CD4-positive, alpha-beta T cell treated with Interleukin-10 for 1 hour (primary cell): ENCODE results near the gene ADARB1.
A peak's percentile ranks its signal among the peaks of the same experiment; 100 is the strongest.

Source experiments
- DNase-seq: peaks from one replicate; pipeline ENCODE4 v3.0.0-alpha.2; 2020

ADARB1 gene

DNA sequence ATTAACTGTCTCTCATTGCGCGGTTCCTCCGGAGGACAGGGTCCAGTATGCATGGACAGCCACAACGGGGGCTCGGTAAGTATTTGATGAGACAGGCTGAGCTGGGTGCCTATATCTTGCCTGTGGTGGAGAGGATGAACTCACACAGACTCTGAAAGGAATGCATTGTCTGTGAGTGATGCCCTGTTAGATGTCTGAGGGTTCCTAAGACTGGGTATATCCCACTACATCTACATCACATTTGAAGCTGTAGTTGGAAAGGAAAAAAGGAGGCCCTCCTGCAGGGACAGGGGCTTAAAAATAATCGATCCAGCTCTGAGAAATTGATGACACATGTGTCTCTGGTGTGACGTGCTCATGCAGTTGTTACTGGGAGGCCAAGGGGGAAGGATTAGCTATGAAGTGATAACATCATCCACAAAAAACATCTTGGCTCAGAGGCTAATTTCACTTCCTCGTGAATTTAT is 1.9 kb downstream of the ADARB1 start:
- DNase-seq = no peak

DNA sequence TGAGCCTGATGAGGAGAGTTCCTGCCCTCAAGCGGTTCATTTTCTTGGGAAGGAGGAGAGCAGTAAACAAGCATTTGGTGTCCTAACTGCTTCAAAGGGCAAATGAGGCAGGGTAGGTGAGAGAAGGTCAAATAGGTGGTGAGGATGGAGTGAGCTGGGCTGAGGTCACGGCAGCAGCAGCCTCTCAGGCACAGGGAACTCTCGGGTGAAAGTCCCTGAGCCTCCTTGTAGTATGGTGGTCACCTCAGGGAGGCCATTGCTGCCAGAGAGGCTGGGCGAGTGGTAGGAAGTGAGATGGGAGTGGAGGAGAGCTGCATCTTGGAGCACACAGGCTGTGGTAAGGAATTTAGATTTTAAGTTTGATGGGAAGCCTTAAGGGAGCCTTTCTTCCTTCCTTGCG is 4.0 kb downstream of the ADARB1 start:
- no peak for DNase-seq

DNA sequence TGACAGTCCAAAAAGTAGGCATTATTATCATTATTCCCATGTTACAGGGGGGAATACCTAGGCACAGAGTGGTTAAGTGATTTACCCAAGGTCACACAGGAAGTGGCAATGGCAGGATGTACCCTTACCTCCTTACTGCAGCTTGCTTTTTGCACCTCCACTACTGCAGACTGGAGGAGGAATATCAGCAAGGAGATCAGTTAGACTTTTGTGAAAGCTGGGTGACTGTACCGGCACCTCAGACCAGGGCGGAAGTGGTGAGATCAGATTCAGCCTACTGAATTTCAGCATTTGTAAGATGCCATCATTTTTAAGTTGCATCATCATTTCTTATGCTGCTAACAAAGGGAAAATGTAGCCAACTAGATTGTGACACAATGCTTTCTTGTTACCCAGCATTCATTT is 4.5 kb downstream of the ADARB1 start:
- peak; percentile 85 for DNase-seq

DNA sequence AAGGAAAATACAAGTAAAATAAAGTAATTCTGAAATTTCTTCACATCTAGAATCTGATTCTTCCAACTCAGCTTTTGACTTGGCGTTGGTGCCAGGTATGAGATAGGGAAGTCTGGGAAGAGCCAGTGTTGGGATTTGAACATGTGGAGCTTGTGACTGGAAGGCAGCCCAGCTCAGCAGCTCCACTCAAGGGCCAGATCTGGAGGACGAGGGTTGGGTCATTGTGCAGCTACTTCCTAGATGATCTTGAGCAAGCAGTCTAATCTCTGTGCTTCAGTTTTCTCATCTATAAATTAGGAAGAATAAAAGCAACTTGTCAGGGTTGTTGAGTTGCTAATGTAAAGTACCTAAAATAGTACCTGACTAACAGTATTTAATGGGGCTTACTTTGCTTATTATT is 5.0 kb downstream of the ADARB1 start:
- no peak for DNase-seq

DNA sequence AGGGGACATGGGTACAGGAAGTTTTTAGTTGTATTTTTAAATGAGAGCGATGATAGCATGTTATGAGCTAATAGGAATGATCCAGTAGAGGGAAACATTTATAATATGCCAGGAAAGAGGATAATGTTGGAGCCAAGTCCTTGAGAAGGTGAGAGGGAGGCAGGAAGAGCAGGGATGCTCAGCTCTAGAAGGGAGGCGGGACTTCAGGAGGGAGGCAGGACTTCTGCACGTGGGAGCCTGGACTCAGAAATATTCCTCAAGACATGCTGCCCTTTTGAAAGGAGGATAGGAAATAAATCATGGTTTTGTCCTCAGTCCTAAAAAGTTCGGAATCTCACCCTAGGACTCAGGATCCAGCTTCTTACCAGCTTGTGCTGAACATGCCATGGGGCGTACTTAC is 5.9 kb downstream of the ADARB1 start:
- DNase-seq = no peak

DNA sequence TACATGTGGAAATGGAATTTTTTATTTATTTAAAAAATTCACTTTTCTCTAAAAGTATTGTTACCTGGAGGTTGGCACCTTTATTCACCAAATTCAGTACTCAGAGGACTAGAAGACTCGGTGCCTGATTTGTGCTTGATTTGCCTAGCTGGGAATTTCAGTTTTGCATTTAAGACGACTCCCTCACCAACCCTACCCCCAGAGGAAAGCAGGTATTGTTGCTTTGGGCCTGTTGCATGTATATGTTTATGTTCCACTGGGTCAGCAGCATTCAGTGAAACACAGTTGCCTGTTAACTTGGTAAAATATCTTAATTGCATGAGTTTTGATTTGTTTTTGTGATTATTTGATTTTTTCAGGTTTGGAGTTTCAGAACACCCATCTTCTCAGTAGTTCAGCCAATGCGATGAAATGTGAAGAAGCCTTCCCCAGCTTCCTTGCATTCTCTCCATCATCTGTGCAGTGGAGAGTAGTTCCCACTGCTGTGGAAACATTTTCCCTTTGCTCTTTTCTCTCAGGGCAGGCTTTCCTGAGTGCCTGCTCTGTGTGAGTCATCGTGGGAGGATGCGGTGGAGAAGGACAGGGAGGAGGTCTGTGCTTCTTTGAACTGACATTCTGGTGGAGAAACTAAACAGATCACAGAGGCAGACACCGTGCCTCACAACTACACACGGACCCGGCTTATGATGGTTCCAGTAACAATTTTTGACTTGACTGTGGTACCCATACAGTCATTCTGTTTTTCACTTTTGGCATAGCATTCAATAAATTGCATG is 6.4 kb downstream of the ADARB1 start:
- peak; percentile 39 for DNase-seq

DNA sequence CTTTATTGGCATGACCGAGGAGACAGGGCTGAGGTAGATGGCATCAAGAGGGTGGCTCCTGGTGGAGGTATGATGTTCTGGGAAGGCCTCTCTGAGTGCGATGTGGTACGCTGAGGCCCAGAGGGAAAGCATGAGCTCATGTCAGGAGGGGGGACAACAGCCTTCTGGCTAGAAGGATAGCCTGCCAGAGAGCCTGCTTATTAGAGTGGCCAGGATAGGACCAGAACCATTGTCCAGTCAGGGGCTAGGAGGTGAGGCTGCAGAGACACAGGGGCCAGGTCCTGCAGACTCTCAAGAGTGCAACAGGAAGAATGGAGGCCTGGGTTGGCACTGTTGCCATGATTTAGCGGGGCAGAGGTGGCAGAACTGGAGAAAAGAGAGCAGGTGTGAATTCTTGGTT is 7.3 kb downstream of the ADARB1 start:
- DNase-seq = no peak

DNA sequence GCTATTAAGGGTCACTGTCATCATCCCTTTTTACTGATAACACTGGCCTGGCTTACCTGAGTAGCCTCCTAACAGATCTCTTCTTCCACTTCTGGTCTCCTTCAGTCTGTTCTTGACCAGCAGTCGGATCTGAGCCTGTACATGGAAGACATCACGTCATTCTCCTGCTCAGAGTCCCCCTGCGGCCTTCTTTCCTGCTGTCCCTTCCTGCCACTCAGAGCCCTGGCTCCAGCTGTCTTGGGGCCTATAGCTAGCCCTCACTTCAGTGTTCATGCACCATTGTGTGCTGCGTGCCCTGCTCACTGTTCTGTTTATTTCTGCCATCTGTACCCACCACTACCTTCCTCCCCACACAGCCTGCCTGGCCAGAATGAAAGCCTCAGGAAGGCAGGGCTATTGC is 8.4 kb downstream of the ADARB1 start:
- no peak for DNase-seq

DNA sequence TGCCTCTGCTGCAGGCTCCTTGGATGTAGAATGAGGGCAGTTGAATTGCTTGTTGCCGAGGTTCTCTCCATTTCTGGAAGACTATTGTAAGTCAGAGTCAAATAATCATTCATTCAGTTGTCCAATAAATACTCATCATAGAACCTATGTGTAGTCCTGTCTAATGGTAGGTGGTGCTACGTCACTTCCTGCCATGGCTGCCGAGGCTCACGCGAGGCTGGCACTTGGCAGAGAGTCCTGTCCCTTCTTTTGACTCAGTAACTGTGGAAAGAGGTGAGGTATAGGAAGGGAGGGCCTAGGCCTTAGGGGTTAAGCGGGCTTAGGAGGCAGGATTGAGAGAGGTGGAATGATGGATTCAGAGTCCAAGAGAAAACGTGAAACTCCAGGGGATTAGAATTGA is 9.7 kb downstream of the ADARB1 start:
- no peak for DNase-seq

DNA sequence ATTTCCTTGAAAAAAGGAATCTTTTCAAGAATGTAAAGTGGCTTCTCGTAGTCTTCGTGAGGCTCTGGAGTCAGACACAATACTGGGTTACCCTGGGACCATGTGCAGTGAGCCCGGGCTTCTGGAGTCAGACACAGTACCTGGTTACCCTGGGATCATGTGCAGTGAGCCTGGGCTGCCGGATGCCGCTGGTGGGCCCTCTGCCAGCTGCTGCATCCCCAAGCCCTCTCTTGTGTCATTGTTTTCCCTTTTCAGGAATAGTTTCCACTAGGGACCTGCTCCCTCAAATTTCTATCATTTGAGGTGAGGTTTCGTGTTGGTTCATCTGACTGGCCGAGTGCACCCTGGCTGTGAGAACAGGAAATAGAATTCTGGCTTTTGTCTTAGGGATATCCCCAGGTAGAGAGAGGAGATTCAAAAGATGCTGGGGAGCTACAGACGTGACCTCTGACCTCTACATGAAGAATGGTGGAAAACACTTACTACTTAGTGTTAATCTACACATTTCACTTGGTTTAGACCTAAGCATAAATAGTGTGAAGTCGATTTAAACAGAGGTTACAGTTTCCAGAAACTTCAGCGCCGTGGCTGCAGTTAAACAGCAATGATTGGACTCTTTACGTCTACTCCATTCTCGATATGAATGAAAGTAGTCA is 10.6 kb downstream of the ADARB1 start:
- DNase-seq = no peak

DNA sequence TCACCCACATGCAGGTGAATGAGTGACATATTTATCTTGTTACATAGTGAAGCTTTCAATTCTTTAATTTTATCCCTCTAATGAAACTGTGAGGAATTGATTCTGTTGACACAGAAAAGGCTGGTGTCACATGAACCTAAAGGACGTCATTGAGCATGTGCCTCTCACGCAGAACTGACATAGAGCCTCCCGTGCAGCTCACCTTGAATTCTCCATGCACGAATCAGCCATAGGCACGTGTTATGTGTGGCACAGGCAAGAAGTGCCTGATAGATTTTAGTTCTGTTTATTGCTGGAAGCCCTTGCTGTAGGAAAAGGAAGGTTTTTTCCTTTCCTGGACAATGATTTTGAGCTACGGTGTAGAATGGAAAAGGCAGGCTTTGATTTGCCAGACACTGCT is 11.3 kb downstream of the ADARB1 start:
- DNase-seq = no peak

DNA sequence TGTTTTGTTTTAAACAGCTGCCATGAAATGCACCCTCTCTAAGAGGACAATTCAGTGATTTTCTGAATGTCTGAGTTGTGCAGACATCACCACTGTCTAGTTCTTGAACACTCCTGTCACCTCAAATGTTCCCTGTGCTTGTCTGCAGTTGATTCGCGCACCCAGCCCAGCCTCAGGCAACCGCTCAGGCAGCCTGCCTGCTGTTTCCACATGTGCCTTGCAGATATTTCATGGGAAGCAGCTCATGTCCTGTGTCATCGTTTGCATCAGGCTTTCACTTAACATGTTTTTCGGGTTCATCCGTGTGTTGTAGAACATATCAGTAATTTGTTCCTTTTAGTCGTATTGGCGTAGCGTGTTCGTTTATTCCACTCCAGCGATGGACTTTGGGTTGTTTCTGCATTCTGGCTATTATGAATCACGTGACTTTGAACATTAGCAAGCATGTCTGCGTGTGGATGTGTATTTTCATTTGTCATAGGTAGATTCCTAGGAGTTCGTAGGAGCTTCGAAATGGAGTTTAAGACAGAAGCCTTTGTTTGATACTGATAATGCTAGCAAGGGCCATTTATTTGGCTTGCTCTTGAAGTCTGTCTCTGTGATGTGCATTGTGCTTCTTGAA is 12.1 kb downstream of the ADARB1 start:
- DNase-seq = no peak

DNA sequence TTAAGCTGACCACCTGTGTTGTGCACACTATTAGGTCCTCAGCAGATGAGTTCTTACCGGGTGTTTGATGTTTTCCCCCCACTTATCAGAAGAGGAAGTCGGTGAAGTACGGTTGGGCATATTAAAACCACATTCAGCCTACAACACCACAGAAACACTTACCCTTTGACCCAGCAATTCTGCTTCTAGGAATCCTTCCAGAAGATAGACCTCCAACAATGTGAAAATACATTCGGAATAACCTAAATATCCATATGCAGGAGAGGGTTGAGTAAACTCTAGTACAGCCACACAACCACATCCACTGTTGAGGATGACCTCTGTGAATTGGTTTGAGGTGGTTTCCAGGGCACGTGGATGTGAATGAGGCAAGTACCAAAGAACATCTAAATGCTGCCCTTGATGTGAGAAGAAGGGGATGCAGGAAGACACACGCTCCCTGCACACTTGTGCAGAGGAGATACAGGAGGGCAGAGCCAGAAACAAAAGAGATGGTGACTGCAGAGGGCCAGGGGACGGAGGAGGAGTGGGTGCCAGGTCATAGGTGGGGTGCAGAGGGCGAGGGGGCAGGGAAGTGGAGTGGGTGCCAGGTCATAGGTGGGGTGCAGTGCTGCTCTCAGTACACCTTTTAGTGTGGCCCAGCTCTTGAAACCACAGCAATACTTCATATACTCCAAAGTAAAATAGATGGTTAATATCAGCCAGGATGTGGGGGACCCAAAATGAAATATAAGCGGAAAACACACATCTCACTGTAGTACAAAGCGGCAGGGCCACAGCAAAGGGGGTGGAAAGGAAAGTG is 12.8 kb downstream of the ADARB1 start:
- DNase-seq = no peak

DNA sequence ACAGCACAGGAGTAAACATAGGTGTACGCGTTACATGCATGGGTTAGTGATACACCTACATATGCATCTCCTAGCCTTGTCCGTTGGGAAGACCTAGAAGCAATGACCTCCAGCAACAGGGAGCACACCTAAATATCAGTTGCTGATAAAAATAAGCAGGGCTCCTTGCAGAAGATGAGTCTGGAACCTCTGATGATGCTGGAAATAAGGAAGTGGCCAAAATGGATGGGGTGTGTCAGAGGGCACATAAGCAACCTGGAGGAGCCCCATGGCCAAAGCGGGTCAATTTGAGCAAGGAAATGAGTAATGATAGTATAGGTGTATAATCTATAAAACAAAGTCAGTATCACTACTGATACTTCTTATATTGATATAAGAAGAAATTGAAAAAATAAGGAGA is 13.7 kb downstream of the ADARB1 start:
- DNase-seq = no peak

DNA sequence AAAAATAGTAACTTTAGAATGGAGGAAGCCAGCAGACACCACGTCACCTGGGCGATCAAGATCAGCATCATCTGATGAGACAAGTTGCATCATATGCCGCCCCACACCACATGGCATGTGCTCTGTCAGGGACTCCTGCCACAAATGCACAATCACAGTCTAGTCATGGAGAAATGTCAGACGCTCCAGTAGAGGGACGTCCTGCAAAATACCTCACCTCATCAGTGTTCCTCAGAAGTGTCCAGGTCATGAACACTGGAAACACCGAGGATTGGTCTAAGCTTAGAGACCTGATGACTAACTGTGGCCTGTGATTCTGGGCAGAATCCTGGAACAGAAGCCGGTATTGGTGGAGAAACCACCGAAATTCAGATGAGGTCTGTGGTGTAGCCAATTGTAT is 14.3 kb downstream of the ADARB1 start:
- no peak for DNase-seq

DNA sequence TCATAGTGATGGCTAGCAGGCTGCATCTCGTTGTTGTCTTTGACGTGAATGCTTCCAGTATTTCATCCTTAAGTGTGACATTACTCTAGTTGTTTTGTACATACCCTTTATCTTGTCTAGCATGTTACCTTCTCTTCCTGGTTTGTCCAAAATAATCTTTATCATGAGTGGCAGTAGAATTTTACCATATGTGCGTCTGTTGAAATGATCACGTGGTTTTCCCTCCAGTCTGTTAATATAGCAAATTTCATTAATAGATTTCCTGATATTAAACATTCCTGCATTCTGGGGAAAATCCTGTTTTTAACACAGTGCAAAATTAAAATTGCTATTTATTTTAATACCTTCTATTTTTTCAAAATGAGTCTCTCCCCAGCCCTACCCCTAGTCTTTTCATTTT is 15.6 kb downstream of the ADARB1 start:
- DNase-seq = no peak

DNA sequence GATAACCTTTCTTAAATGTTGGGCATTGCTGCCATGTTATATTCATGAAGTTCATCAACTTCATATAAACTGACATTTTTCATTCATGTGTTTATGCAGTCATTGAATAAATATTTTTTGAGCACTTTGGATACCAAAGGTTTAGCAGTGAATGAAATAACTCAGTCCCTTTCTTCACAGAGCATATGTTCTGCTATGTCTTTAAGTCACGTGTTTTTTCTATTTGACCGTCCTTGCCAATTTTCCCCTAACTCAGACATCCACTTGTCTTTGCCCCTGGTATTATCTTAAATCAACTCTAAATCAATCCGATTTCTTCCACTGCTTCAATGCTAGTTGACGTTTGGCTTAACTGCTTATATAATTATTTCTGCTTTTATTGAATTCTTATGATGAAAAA is 16.6 kb downstream of the ADARB1 start:
- no peak for DNase-seq

DNA sequence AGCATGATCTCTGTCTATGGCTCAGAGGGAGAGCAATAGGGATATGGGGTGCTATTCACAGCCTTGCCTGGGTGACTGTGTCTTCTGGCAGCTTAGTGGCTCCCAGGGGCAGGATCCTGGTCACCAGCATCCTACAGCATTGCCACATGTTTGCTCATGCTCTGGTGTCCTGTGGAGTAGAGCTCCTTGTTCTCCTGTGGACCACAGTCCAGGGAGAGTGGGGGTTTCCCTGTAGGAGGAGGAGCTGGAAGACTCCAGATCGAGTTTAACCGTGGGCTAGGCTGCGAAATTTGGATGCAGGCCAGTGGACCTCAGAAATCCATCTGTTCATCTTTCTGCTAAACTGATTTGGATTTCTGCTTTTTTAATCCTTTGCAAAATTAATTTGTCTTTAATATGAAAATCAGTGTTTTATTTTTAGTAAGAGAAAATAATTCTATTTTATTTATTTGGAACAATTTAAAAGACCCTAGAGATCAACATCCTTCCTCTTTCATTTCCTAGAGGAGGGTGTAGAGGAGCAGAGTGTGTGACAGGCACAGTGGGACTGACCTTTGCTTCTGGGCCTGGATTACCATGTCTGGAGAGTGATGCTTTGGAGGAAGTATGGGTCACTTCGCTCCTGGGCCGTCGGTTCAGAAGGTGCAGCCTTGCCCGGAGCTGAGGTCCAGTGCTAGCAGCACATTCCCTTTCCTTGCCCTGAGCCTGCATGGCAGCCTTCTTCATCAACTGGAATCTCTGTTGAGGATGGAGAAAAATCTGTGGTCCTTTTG is 17.4 kb downstream of the ADARB1 start:
- no peak for DNase-seq

DNA sequence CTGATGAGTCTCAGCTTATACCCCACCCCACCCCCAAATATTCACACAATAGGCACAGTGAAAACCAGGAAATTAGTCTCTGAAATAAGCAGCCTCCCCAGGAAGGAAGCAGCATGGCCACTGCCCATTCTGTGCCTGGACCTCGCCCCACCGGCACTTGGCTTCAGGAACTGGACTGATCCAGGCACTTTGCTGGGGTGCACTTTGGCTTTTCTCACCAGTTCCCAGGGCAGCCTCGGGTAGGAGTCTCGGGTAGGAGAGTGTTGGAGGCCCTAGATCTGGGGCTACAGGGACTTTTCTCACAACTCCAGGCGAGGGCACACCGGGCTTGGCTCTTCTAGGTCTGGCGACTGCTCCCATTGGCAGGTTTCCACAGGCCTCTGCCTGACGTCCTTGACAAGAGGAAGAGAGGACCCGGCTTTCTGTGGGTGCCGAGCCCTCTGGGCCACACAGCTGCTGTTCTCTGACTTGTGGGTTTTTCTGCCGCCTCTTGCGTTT is 18.7 kb downstream of the ADARB1 start:
- no peak for DNase-seq

DNA sequence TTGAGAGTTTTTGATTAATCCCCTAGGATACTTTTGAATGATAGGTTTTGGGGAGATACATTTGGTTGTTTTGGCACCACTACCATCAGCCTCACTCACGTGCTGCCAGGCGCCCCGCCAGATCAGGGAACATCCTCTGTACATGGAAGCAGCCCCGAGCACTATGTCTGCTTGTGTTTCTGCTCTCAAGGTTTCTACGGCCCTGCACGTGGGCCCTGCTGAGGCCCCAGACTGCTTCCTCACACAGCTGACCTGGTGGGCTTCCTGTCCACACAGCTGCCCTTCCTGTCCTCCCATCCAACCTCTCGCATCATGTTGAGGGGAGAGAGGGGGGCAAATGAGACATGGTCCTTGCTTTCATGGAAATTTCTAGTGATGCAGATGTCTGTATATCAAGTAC is 20.0 kb downstream of the ADARB1 start:
- no peak for DNase-seq

DNA sequence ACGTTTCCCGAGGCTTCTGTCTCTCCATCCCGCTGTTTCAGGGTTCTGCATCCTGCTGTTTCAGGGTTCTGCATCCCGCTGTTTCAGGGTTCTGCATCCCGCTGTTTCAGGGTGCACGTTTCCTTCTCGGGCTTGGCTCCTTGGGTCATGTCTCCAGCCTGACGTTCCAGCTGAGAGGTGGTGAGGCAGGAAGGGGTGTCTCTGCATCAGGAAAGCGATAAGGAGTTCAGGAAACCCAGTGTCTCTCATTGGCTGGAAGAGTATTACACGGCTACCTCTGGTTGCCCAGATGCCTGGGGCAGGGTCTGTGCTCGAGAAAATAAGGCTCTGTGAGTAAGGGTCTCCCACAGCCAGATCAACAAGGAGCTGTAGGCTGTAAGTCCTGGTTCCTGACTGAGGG is 21.1 kb downstream of the ADARB1 start:
- DNase-seq = no peak

DNA sequence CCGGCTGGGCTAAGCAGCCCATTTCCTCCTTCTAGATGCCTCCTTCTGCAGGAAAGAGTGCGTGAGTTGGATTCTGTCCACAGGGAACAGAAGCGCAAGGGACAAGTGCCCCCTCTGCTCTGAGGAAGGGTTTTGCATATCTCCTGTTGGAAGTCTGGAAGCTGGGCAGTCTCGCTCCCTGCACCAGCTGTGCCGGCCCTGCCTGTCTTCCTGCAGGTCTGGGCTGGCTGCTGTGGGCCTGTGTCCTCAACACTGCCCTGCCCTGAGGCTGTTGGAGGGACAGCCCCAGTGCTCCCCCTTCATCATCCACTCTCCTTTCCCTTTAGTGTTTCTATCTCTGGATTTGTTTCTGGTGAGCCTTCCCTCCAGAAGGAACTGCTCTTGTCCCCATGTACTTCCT is 21.8 kb downstream of the ADARB1 start:
- no peak for DNase-seq
